IMR-90 (cell line): Measurements from ENCODE around the gene PEX7. TPM values are rescaled to one million over a fixed set of nuclear protein-coding genes. Genes with fewer than 3 reads are reported as not detected.

ENCODE experiments used
- ATAC-seq: fragments of 200-7000 bp; cut with Tn5 transposase; 2 replicates; pipeline ENCODE4 v1.9.1; 2020; ENCODE audit warnings: low read depth, mild to moderate bottlenecking, moderate library complexity
- BruUV-seq: library from RNA; stranded (reverse); fragments of 400-500 nt; replicated peaks from 2 replicates; lab custom pipeline; 2021; lab: Mats Ljungman, UMichigan
- CTCF ChIA-PET: fragments of 300-600 bp; formaldehyde crosslinking; extraction: SDS; loops from one replicate; lab custom pipeline; 2021; ENCODE audit warnings: antibody characterized with exemption; lab: Yijun Ruan, JAX
- POLR2A ChIA-PET: fragments of 300-600 bp; sonication (Branson Sonifier 250); formaldehyde crosslinking; loops from one replicate; lab custom pipeline; 2022; ENCODE audit warnings: antibody characterized with exemption; ENCODE audit not compliant: unreplicated experiment; lab: Charles Lee
- DNase-seq: peaks from one replicate; pipeline ENCODE4 v3.0.0; 2013
- H2AFZ ChIP-seq: replicated peaks from 2 replicates; pipeline ENCODE3; 2013; ENCODE audit warnings: low read length, mild to moderate bottlenecking; ENCODE audit not compliant: poor library complexity
- H2AK5ac ChIP-seq: 2 replicates; pipeline ENCODE4 v1.6.1; 2013; ENCODE audit warnings: low read depth, low read length, inconsistent platforms
- H2AK9ac ChIP-seq: replicated peaks from 2 replicates; pipeline ENCODE3; 2013; ENCODE audit warnings: mild to moderate bottlenecking, low read depth, low read length, moderate library complexity; ENCODE audit not compliant: poor library complexity
- H2BK120ac ChIP-seq: 2 replicates; pipeline ENCODE4 v1.6.1; 2013; ENCODE audit warnings: low read depth, low read length, inconsistent platforms
- H2BK15ac ChIP-seq: 3 replicates; pipeline ENCODE4 v1.6.1; 2013; ENCODE audit warnings: low read depth, low read length, inconsistent platforms
- H2BK20ac ChIP-seq: 2 replicates; pipeline ENCODE4 v1.6.1; 2013; ENCODE audit warnings: low read depth, mild to moderate bottlenecking, inconsistent platforms, low read length, moderate library complexity
- H2BK5ac ChIP-seq: 2 replicates; pipeline ENCODE4 v1.6.1; 2013; ENCODE audit warnings: mild to moderate bottlenecking, low read depth, low read length, inconsistent platforms; ENCODE audit not compliant: poor library complexity, severe bottlenecking
- H3K14ac ChIP-seq: replicated peaks from 2 replicates; pipeline ENCODE4 v1.6.1; 2013; ENCODE audit warnings: low read depth, low read length, inconsistent platforms
- H3K18ac ChIP-seq: 2 replicates; pipeline ENCODE4 v1.6.1; 2013; ENCODE audit warnings: low read depth, low read length, control low read depth
- H3K23ac ChIP-seq: 2 replicates; pipeline ENCODE4 v1.6.1; 2013; ENCODE audit warnings: low read depth, low read length, inconsistent platforms
- H3K27ac ChIP-seq: 2 replicates; pipeline ENCODE4 v1.5.1; 2013; ENCODE audit warnings: mild to moderate bottlenecking, control low read depth, low read length; ENCODE audit not compliant: insufficient read depth
- H3K27me3 ChIP-seq: 2 replicates; pipeline ENCODE4 v1.6.1; 2013; ENCODE audit warnings: low read length; ENCODE audit not compliant: control insufficient read depth, insufficient read depth
- H3K36me3 ChIP-seq: 2 replicates; pipeline ENCODE4 v1.6.1; 2013; ENCODE audit warnings: low read length, mixed read lengths; ENCODE audit not compliant: control insufficient read depth, insufficient read depth
- H3K4ac ChIP-seq: 2 replicates; pipeline ENCODE4 v1.6.1; 2013; ENCODE audit warnings: low read depth, low read length, inconsistent platforms
- H3K4me1 ChIP-seq: 2 replicates; pipeline ENCODE4 v1.6.1; 2013; ENCODE audit warnings: low read length, mixed read lengths; ENCODE audit not compliant: control insufficient read depth, insufficient read depth
- H3K4me2 ChIP-seq: 2 replicates; pipeline ENCODE4 v1.6.1; 2013; ENCODE audit warnings: low read depth, mild to moderate bottlenecking, control low read depth, low read length, moderate library complexity
- H3K4me3 ChIP-seq: 2 replicates; pipeline ENCODE4 v1.5.1; 2013; ENCODE audit warnings: low read depth, mild to moderate bottlenecking, control low read depth, low read length, moderate library complexity; ENCODE audit not compliant: insufficient read depth
- H3K56ac ChIP-seq: 2 replicates; pipeline ENCODE4 v1.6.1; 2013; ENCODE audit warnings: low read length, inconsistent platforms; ENCODE audit not compliant: insufficient read depth; ENCODE audit errors: extremely low read depth
- H3K79me1 ChIP-seq, 2 experiments: 2 replicates each; pipeline ENCODE4 v1.6.1; 2013; ENCODE audit warnings: low read length in 2 of 2, inconsistent platforms in 1 of 2, low read depth in 1 of 2
- H3K9ac ChIP-seq: 2 replicates; pipeline ENCODE4 v1.6.1; 2013; ENCODE audit warnings: low read depth, low read length, control low read depth
- H3K9me1 ChIP-seq: 2 replicates; pipeline ENCODE4 v1.6.1; 2013; ENCODE audit warnings: low read length, inconsistent platforms; ENCODE audit not compliant: insufficient read depth
- H3K9me3 ChIP-seq: 2 replicates; pipeline ENCODE4 v1.6.1; 2013; ENCODE audit warnings: low read length; ENCODE audit not compliant: control insufficient read depth, insufficient read depth
- H4K20me1 ChIP-seq: 2 replicates; pipeline ENCODE4 v1.6.1; 2013; ENCODE audit warnings: low read length, inconsistent platforms; ENCODE audit not compliant: insufficient read depth
- H4K5ac ChIP-seq: 2 replicates; pipeline ENCODE4 v1.6.1; 2013; ENCODE audit warnings: mild to moderate bottlenecking, low read depth, low read length, control low read depth
- H4K8ac ChIP-seq, 2 experiments: 2 replicates each; pipeline ENCODE4 v1.6.1; 2013; ENCODE audit warnings: low read depth in 2 of 2, low read length in 2 of 2, control low read depth in 1 of 2, inconsistent platforms in 1 of 2
- H4K91ac ChIP-seq: 2 replicates; pipeline ENCODE4 v1.6.1; 2013; ENCODE audit warnings: low read depth, low read length, inconsistent platforms; ENCODE audit not compliant: insufficient read depth
- CTCF ChIP-seq: conservative IDR thresholded peaks from 2 replicates; pipeline ENCODE4 v1.5.1; 2012; ENCODE audit warnings: mild to moderate bottlenecking, low read depth, low read length, improper control_type of control experiment
- POLR2A ChIP-seq: IDR thresholded peaks from 2 replicates; pipeline ENCODE4 v1.6.1; 2012; ENCODE audit warnings: mild to moderate bottlenecking, low read depth, low read length
- RAD21 ChIP-seq: IDR thresholded peaks from 2 replicates; pipeline ENCODE4 v1.6.1; 2012; ENCODE audit warnings: low read length, improper control_type of control experiment
- WGBS, 2 experiments: methylation state at CpG; one replicate each; pipeline versions ENCODE4 v1.1.5 to v1.1.7; 2013; ENCODE audit warnings: missing lambda C conversion rate in 2 of 2; ENCODE audit not compliant: insufficient read length in 1 of 2; ENCODE audit errors: extremely low coverage in 2 of 2; 5-methylcytosine and 5-hydroxymethylcytosine counted together
- dilution Hi-C: fragments of 300-500 bp; cut with HindIII; formaldehyde crosslinking; loops from one replicate; pipeline ENCODE4 v1.14.3; 2018; ENCODE audit warnings: low sequenced_read_pairs; ENCODE audit not compliant: unreplicated experiment
- in situ Hi-C: fragments of 300-500 bp; cut with MboI; formaldehyde crosslinking; loops from 3 replicates; pipeline ENCODE4 v1.14.3; 2019; ENCODE audit warnings: low sequenced_read_pairs, inconsistent platforms, mixed read lengths
- intact Hi-C: fragments of 100-400 bp; cut with micrococcal nuclease; formaldehyde crosslinking; loops from 2 replicates; pipeline ENCODE4 v1.10.0; 2022
- polyA plus RNA-seq, 3 experiments: library from polyadenylated mRNA; depleted of rRNA; stranded (reverse); fragments of >200 nt; gene quantifications; 2 replicates each; pipeline ENCODE4 v1.2.3, GENCODE V29; 2012; ENCODE audit warnings: low replicate concordance in 1 of 3
- total RNA-seq: library from RNA; depleted of rRNA; stranded (reverse); fragments of >200 nt; gene quantifications from 2 replicates; pipeline ENCODE4 v1.2.3, GENCODE V29; 2012

Gene PEX7
- total and polyA plus RNA-seq, 2 of the 4 experiments (the other 2 are of a cell fraction) = 5.4 to 7.0 TPM

GRCh38 chr6:136927292-136927691 lies 104.9 kb downstream of the PEX7 start:
- Histone ChIP-seq H4K91ac (no peak overlapping the region), H2AFZ (no peak overlapping the region), H3K9me3 (no peaks in the 10 kb centered on the region), H3K4me3 (no peak overlapping the region), H2AK5ac (no peak overlapping the region), H3K79me1 (no peaks in the 10 kb centered on the region), H3K9ac (no peak overlapping the region), H3K27ac (no peak overlapping the region), H3K9me1 (no peaks in the 10 kb centered on the region), H2BK120ac (no peak overlapping the region), H2BK20ac (no peak overlapping the region), H2AK9ac (no peak overlapping the region), H3K36me3 (no peaks in the 10 kb centered on the region), H3K4me1 (no peaks in the 10 kb centered on the region), H4K20me1 (no peaks in the 10 kb centered on the region), H2BK15ac (no peak overlapping the region), H3K56ac (no peak overlapping the region), H3K4me2 (no peak overlapping the region), H2BK5ac (no peak overlapping the region), H3K23ac (no peak overlapping the region), H3K4ac (no peak overlapping the region), H3K18ac (no peak overlapping the region), H3K14ac (no peak overlapping the region), H4K8ac (no peak overlapping the region), H3K27me3 (peaks cover 24% of the 10 kb centered on the region), H4K5ac (no peak overlapping the region)
- CTCF ChIA-PET = no interaction called here
- 20% methylated on average over 1 of the region's 3 CpGs; no CpG with 5 or more reads in 1 of the 2 experiments for WGBS, 2 experiments
- ATAC-seq (no peak), DNase-seq (peak; percentile 10)
- dilution Hi-C loops (no loop called here), in situ Hi-C loops (no loop called here), intact Hi-C loops (no loop called here)
- no TSS peak for BruUV-seq
- POLR2A ChIA-PET = no interaction called here
- TF ChIP-seq RAD21 (peak; percentile 39), CTCF (peak; percentile 38), POLR2A (no peak)
